HepG2 (cell line): ENCODE results near the gene HSPA1B. TPM values are rescaled to one million over a fixed set of nuclear protein-coding genes. Genes with fewer than 3 reads are reported as not detected.

Experiments
- GABPB1 ChIP-seq: IDR thresholded peaks from 2 replicates; pipeline ENCODE4 v1.6.1; 2016; ENCODE audit warnings: mild to moderate bottlenecking, missing genetic modification reagents, moderate library complexity, missing compliant biosample characterization
- SIN3B ChIP-seq: fragments of 150-350 bp; IDR thresholded peaks from 2 replicates; pipeline ENCODE4 v1.6.1; 2014; ENCODE audit warnings: low read length
- SMAD9 ChIP-seq: sonication (generic); formaldehyde crosslinking; IDR thresholded peaks from 2 replicates; pipeline ENCODE4 v1.5.1; 2020; ENCODE audit warnings: mild to moderate bottlenecking, missing genetic modification reagents
- TBL1XR1 ChIP-seq: fragments of 150-350 bp; IDR thresholded peaks from 2 replicates; pipeline ENCODE4 v1.6.1; 2014; ENCODE audit warnings: borderline replicate concordance, low read length; ENCODE audit not compliant: partially characterized antibody
- ZFYVE20 ChIP-seq: sonication (generic); formaldehyde crosslinking; IDR thresholded peaks from 2 replicates; pipeline ENCODE4 v1.8.0; 2023; ENCODE audit warnings: low read depth, mild to moderate bottlenecking, moderate library complexity, missing genetic modification reagents, borderline replicate concordance
- polyA plus RNA-seq, 8 experiments: library from polyadenylated mRNA; depleted of rRNA in 3 of 8; stranded (reverse) in 7 of 8; unstranded in 1 of 8; fragments of >200 nt; fragmentation: Illumina TruSeq in 4 of 8; extraction: Trizol in 4 of 8; gene quantifications; 2 replicates each; pipeline versions ENCODE4 v1.2.1 to v1.2.3, GENCODE V29; 2011 to 2016; ENCODE audit warnings: low read depth in 4 of 8, missing spikeins in 1 of 8, mixed read lengths in 1 of 8; ENCODE audit not compliant: insufficient read depth in 1 of 8
- total RNA-seq, 5 experiments: library from RNA; depleted of rRNA; stranded (reverse); fragments of >200 nt; fragmentation: Illumina TruSeq; extraction: Trizol; gene quantifications; 2 replicates each; pipeline ENCODE4 v1.2.3, GENCODE V29; 2016; ENCODE audit warnings: low read depth in 1 of 5
- TF ChIP-seq, protein P1 (sequence below): sonication (generic); formaldehyde crosslinking; IDR thresholded peaks from 2 replicates; pipeline ENCODE4 v1.5.0; 2020; ENCODE audit warnings: mild to moderate bottlenecking, missing genetic modification reagents, borderline replicate concordance
- TF ChIP-seq, protein P2 (sequence below): sonication (generic); formaldehyde crosslinking; IDR thresholded peaks from 2 replicates; pipeline ENCODE4 v1.5.1; 2020; ENCODE audit warnings: missing genetic modification reagents, mild to moderate bottlenecking, borderline replicate concordance
- TF ChIP-seq, protein P3 (sequence below): sonication (generic); formaldehyde crosslinking; IDR thresholded peaks from one replicate; pipeline ENCODE4 v1.5.1; 2020; ENCODE audit warnings: mild to moderate bottlenecking, missing genetic modification reagents; ENCODE audit errors: not compliant biosample characterization

Gene HSPA1B
- total and polyA plus RNA-seq, 2 of the 13 experiments (the other 11 are each of a cell fraction or from before 2014, with no cell fraction given) = 26.0 to 186 TPM

DNA sequence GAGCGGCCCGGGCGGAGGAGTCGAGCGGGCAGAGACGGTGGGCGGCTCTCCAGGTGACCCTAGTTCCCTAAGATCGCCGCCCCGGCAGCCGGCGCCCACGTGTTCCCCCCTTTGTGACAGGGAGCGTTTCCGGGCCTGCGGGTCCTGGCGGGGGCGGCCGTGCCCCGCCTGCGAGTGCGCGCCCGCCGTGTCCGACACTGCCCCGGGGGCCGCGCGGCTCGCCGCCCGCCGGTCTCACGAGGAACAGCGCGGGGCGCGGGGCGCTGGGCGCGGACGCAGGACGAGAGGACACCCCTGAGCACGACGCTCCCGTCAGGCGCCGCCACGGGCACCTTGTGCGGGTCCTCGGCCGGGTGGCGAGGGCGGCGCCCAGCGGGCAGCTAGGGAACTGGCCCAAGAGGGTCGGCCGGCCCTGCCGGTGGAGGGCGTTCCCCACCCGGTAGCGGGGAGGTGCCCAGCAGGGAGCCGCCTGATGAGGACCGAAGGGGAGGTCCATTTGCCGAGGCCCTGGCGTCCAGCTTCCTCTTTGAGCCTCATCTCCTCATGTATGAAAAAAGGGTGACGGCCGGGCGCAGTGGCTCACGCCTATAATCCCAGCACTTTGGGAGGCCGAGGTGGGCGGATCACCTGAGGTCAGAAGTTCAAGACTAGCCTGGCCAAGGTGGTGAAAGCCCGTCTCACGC, 31.8 kb upstream of the HSPA1B start, which contains the start of gene VARS1 (continued):
- TF ChIP-seq, protein P1, sequence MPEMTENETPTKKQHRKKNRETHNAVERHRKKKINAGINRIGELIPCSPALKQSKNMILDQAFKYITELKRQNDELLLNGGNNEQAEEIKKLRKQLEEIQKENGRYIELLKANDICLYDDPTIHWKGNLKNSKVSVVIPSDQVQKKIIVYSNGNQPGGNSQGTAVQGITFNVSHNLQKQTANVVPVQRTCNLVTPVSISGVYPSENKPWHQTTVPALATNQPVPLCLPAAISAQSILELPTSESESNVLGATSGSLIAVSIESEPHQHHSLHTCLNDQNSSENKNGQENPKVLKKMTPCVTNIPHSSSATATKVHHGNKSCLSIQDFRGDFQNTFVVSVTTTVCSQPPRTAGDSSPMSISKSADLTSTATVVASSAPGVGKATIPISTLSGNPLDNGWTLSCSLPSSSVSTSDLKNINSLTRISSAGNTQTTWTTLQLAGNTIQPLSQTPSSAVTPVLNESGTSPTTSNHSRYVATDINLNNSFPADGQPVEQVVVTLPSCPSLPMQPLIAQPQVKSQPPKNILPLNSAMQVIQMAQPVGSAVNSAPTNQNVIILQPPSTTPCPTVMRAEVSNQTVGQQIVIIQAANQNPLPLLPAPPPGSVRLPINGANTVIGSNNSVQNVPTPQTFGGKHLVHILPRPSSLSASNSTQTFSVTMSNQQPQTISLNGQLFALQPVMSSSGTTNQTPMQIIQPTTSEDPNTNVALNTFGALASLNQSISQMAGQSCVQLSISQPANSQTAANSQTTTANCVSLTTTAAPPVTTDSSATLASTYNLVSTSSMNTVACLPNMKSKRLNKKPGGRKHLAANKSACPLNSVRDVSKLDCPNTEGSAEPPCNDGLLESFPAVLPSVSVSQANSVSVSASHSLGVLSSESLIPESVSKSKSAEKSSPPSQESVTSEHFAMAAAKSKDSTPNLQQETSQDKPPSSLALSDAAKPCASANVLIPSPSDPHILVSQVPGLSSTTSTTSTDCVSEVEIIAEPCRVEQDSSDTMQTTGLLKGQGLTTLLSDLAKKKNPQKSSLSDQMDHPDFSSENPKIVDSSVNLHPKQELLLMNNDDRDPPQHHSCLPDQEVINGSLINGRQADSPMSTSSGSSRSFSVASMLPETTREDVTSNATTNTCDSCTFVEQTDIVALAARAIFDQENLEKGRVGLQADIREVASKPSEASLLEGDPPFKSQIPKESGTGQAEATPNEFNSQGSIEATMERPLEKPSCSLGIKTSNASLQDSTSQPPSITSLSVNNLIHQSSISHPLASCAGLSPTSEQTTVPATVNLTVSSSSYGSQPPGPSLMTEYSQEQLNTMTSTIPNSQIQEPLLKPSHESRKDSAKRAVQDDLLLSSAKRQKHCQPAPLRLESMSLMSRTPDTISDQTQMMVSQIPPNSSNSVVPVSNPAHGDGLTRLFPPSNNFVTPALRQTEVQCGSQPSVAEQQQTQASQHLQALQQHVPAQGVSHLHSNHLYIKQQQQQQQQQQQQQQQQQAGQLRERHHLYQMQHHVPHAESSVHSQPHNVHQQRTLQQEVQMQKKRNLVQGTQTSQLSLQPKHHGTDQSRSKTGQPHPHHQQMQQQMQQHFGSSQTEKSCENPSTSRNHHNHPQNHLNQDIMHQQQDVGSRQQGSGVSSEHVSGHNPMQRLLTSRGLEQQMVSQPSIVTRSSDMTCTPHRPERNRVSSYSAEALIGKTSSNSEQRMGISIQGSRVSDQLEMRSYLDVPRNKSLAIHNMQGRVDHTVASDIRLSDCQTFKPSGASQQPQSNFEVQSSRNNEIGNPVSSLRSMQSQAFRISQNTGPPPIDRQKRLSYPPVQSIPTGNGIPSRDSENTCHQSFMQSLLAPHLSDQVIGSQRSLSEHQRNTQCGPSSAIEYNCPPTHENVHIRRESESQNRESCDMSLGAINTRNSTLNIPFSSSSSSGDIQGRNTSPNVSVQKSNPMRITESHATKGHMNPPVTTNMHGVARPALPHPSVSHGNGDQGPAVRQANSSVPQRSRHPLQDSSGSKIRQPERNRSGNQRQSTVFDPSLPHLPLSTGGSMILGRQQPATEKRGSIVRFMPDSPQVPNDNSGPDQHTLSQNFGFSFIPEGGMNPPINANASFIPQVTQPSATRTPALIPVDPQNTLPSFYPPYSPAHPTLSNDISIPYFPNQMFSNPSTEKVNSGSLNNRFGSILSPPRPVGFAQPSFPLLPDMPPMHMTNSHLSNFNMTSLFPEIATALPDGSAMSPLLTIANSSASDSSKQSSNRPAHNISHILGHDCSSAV (CRISPR knock-in tag) = 0 out of 2 replicates have a peak, but pooled peaks have one; percentile 23
- TF ChIP-seq TBL1XR1 (no peak), SMAD9 (CRISPR knock-in tag) (no peak), SIN3B (0 out of 2 replicates have a peak, but pooled peaks have one; percentile 42), GABPB1 (peak; percentile 92), ZFYVE20 (no peak)
- TF ChIP-seq, protein P2, sequence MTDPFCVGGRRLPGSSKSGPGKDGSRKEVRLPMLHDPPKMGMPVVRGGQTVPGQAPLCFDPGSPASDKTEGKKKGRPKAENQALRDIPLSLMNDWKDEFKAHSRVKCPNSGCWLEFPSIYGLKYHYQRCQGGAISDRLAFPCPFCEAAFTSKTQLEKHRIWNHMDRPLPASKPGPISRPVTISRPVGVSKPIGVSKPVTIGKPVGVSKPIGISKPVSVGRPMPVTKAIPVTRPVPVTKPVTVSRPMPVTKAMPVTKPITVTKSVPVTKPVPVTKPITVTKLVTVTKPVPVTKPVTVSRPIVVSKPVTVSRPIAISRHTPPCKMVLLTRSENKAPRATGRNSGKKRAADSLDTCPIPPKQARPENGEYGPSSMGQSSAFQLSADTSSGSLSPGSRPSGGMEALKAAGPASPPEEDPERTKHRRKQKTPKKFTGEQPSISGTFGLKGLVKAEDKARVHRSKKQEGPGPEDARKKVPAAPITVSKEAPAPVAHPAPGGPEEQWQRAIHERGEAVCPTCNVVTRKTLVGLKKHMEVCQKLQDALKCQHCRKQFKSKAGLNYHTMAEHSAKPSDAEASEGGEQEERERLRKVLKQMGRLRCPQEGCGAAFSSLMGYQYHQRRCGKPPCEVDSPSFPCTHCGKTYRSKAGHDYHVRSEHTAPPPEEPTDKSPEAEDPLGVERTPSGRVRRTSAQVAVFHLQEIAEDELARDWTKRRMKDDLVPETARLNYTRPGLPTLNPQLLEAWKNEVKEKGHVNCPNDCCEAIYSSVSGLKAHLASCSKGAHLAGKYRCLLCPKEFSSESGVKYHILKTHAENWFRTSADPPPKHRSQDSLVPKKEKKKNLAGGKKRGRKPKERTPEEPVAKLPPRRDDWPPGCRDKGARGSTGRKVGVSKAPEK (CRISPR knock-in tag) = no peak
- TF ChIP-seq, protein P3, sequence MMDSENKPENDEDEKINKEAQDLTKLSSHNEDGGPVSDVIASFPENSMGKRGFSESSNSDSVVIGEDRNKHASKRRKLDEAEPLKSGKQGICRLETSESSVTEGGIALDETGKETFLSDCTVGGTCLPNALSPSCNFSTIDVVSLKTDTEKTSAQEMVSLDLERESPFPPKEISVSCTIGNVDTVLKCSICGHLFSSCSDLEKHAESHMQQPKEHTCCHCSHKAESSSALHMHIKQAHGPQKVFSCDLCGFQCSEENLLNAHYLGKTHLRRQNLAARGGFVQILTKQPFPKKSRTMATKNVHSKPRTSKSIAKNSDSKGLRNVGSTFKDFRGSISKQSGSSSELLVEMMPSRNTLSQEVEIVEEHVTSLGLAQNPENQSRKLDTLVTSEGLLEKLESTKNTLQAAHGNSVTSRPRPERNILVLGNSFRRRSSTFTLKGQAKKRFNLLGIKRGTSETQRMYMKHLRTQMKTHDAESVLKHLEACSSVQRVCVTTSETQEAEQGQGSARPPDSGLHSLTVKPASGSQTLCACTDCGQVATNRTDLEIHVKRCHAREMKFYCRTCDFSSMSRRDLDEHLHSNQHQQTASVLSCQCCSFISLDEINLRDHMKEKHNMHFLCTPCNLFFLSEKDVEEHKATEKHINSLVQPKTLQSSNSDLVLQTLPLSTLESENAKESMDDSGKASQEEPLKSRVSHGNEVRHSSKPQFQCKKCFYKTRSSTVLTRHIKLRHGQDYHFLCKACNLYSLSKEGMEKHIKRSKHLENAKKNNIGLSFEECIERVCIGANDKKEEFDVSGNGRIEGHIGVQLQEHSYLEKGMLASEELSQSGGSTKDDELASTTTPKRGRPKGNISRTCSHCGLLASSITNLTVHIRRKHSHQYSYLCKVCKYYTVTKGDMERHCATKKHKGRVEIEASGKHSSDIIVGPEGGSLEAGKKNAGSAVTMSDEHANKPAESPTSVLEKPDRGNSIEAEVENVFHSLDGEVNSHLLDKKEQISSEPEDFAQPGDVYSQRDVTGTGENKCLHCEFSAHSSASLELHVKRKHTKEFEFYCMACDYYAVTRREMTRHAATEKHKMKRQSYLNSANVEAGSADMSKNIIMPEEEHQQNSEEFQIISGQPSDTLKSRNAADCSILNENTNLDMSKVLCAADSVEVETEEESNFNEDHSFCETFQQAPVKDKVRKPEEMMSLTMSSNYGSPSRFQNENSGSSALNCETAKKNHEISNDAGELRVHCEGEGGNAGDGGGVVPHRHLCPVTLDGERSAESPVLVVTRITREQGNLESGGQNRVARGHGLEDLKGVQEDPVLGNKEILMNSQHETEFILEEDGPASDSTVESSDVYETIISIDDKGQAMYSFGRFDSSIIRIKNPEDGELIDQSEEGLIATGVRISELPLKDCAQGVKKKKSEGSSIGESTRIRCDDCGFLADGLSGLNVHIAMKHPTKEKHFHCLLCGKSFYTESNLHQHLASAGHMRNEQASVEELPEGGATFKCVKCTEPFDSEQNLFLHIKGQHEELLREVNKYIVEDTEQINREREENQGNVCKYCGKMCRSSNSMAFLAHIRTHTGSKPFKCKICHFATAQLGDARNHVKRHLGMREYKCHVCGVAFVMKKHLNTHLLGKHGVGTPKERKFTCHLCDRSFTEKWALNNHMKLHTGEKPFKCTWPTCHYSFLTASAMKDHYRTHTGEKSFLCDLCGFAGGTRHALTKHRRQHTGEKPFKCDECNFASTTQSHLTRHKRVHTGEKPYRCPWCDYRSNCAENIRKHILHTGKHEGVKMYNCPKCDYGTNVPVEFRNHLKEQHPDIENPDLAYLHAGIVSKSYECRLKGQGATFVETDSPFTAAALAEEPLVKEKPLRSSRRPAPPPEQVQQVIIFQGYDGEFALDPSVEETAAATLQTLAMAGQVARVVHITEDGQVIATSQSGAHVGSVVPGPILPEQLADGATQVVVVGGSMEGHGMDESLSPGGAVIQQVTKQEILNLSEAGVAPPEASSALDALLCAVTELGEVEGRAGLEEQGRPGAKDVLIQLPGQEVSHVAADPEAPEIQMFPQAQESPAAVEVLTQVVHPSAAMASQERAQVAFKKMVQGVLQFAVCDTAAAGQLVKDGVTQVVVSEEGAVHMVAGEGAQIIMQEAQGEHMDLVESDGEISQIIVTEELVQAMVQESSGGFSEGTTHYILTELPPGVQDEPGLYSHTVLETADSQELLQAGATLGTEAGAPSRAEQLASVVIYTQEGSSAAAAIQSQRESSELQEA (CRISPR knock-in tag) = peak; percentile 47
